ENCODE data around the gene GTF2E1. TPM values are rescaled to one million over a fixed set of nuclear protein-coding genes. Genes with fewer than 3 reads are reported as not detected.
"Not testable (repeated sequence)": the region's sequence is repeated elsewhere in the genome, so short reads cannot be mapped to it uniquely, and the experiment has no call there.

GTF2E1 gene
- total RNA-seq, 1 donor from 2014 or later: 78.2 TPM

- H3F3A ChIP-seq (ENCODE audit: low read depth): no peaks in the 10 kb centered on the region
- Mint-ChIP-seq H3K4me3 (no peak overlapping the region), H3K9me3 (no peaks in the 10 kb centered on the region), H3K4me1 (no peaks in the 10 kb centered on the region), H3K27ac (no peak overlapping the region), H3K36me3 (peaks cover 9% of the 10 kb centered on the region), H3K27me3 (ENCODE audit: insufficient read depth, low read depth) (no peaks in the 10 kb centered on the region)
- no peaks in the 10 kb centered on the region for H3K79me2 ChIP-seq (ENCODE audit: low read depth)
- H3K4me1 ChIP-seq: no peaks in the 10 kb centered on the region
- H3K27me3 ChIP-seq: no peaks in the 10 kb centered on the region
- H3K4me2 ChIP-seq: no peak overlapping the region
- no peaks in the 10 kb centered on the region for H4K20me1 ChIP-seq (ENCODE audit: low read depth)
- H3K4me3 ChIP-seq: no peak overlapping the region
- TF ChIP-seq EZH2 (IDR thresholded peaks at IDR 0.05) (no peak), CTCF (IDR thresholded peaks at IDR 0.05) (no peak), EZH2phosphoT487 (IDR thresholded peaks at IDR 0.05) (no peak)
- H3K9ac ChIP-seq: no peak overlapping the region
- no peaks in the 10 kb centered on the region for H3K9me3 ChIP-seq (ENCODE audit: low read depth)
- peaks cover 7% of the 10 kb centered on the region for H3K36me3 ChIP-seq
- no peak overlapping the region for H3K27ac ChIP-seq
- no peak overlapping the region for H2AFZ ChIP-seq (replicated peaks)
- DNase-seq (ENCODE audit: low spot score): no peak
These were observed 32.9 kb downstream of the GTF2E1 start for GRCh38 chr3:120775411-120775810.

GRCh38 chr3:120778776-120779175 is 36.2 kb downstream of the GTF2E1 start:
- H3K4me2 ChIP-seq: no peak overlapping the region
- H3K4me3 ChIP-seq: no peak overlapping the region
- no peaks in the 10 kb centered on the region for H4K20me1 ChIP-seq (ENCODE audit: low read depth)
- no peaks in the 10 kb centered on the region for H3K79me2 ChIP-seq (ENCODE audit: low read depth)
- Mint-ChIP-seq H3K36me3 (peaks cover 13% of the 10 kb centered on the region), H3K4me1 (no peaks in the 10 kb centered on the region), H3K27me3 (ENCODE audit: insufficient read depth, low read depth) (no peaks in the 10 kb centered on the region), H3K4me3 (no peak overlapping the region), H3K27ac (no peak overlapping the region), H3K9me3 (no peaks in the 10 kb centered on the region)
- no peak overlapping the region for H3K9ac ChIP-seq
- DNase-seq (ENCODE audit: low spot score): no peak
- no peaks in the 10 kb centered on the region for H3F3A ChIP-seq (ENCODE audit: low read depth)
- no peaks in the 10 kb centered on the region for H3K4me1 ChIP-seq
- H3K36me3 ChIP-seq: peaks cover 15% of the 10 kb centered on the region
- H2AFZ ChIP-seq (replicated peaks): no peak overlapping the region
- TF ChIP-seq EZH2phosphoT487 (IDR thresholded peaks at IDR 0.05) (no peak), CTCF (IDR thresholded peaks at IDR 0.05) (no peak), EZH2 (IDR thresholded peaks at IDR 0.05) (no peak)
- H3K27ac ChIP-seq: no peak overlapping the region
- H3K9me3 ChIP-seq (ENCODE audit: low read depth): no peaks in the 10 kb centered on the region
- H3K27me3 ChIP-seq: no peaks in the 10 kb centered on the region

GRCh38 chr3:120780977-120781376 is 38.4 kb downstream of the GTF2E1 start:
- H4K20me1 ChIP-seq (ENCODE audit: low read depth): no peaks in the 10 kb centered on the region
- H2AFZ ChIP-seq (replicated peaks): no peak overlapping the region
- H3K9me3 ChIP-seq (ENCODE audit: low read depth): no peaks in the 10 kb centered on the region
- no peak overlapping the region for H3K27ac ChIP-seq
- no peaks in the 10 kb centered on the region for H3K4me1 Mint-ChIP-seq
- H3K9me3 Mint-ChIP-seq: no peaks in the 10 kb centered on the region
- H3K4me1 ChIP-seq: no peaks in the 10 kb centered on the region
- H3F3A ChIP-seq (ENCODE audit: low read depth): no peaks in the 10 kb centered on the region
- no peak for DNase-seq (ENCODE audit: low spot score)
- H3K27ac Mint-ChIP-seq: no peak overlapping the region
- H3K9ac ChIP-seq: no peak overlapping the region
- no peak overlapping the region for H3K4me2 ChIP-seq
- no peak overlapping the region for H3K4me3 ChIP-seq
- no peak overlapping the region for H3K4me3 Mint-ChIP-seq
- no peak for TF ChIP-seq CTCF (IDR thresholded peaks at IDR 0.05)
- no peak for TF ChIP-seq EZH2phosphoT487 (IDR thresholded peaks at IDR 0.05)
- no peak for TF ChIP-seq EZH2 (IDR thresholded peaks at IDR 0.05)
- H3K36me3 ChIP-seq: peaks cover 15% of the 10 kb centered on the region
- peaks cover 13% of the 10 kb centered on the region for H3K36me3 Mint-ChIP-seq
- no peaks in the 10 kb centered on the region for H3K79me2 ChIP-seq (ENCODE audit: low read depth)
- H3K27me3 ChIP-seq: no peaks in the 10 kb centered on the region
- H3K27me3 Mint-ChIP-seq (ENCODE audit: insufficient read depth, low read depth): no peaks in the 10 kb centered on the region

GRCh38 chr3:120785832-120786231 is 43.3 kb downstream of the GTF2E1 start:
- not testable (repeated sequence) for H3K27ac Mint-ChIP-seq; H3K36me3 ChIP-seq; H3K4me3 ChIP-seq; H4K20me1 ChIP-seq (ENCODE audit: low read depth); H3K4me1 Mint-ChIP-seq; H3K27me3 ChIP-seq; H3K4me3 Mint-ChIP-seq; H3K4me2 ChIP-seq; H3K4me1 ChIP-seq; H3K36me3 Mint-ChIP-seq; H3K9me3 ChIP-seq (ENCODE audit: low read depth); H3K79me2 ChIP-seq (ENCODE audit: low read depth); H3K27me3 Mint-ChIP-seq (ENCODE audit: insufficient read depth, low read depth); H3K9me3 Mint-ChIP-seq; H3K27ac ChIP-seq; H3K9ac ChIP-seq; H2AFZ ChIP-seq (replicated peaks); DNase-seq (ENCODE audit: low spot score); H3F3A ChIP-seq (ENCODE audit: low read depth)
